Prostate gland (tissue), 2 donors: ENCODE measurements around the gene CD27. TPM values are rescaled to one million over a fixed set of nuclear protein-coding genes. Genes with fewer than 3 reads are reported as not detected.

Experiments used
- DNase-seq: peaks from one replicate; pipeline ENCODE4 v3.0.0-alpha.2; 2019; ENCODE audit warnings: low spot score
- H3K27ac ChIP-seq, 2 donors: fragments of 200-600 bp; sonication (generic); 2 replicates each; pipeline ENCODE4 v1.5.1; 2017 to 2019
- H3K27me3 ChIP-seq: fragments of 200-600 bp; sonication (generic); replicated peaks from 2 replicates; pipeline ENCODE4 v1.5.1; 2019; ENCODE audit not compliant: insufficient read depth
- H3K36me3 ChIP-seq, 2 donors: fragments of 200-600 bp; sonication (generic); 1 replicate in 1 of 2; 2 replicates in 1 of 2; pipeline versions ENCODE4 v1.5.1 to v1.8.1; 2017 to 2019
- H3K4me1 ChIP-seq: fragments of 200-600 bp; sonication (generic); replicated peaks from 2 replicates; pipeline ENCODE4 v1.5.1; 2019
- H3K4me3 ChIP-seq, 2 donors: fragments of 200-600 bp; sonication (generic); 2 replicates each; pipeline ENCODE4 v1.5.1; 2017 to 2019
- H3K9me3 ChIP-seq: fragments of 200-600 bp; sonication (generic); 2 replicates; pipeline ENCODE4 v1.5.1; 2017
- POLR2A ChIP-seq: fragments of 450-650 bp; IDR thresholded peaks from one replicate; pipeline ENCODE4 v1.6.1; 2016; ENCODE audit warnings: antibody characterized with exemption, mild to moderate bottlenecking
- POLR2AphosphoS5 ChIP-seq: sonication (generic); formaldehyde crosslinking; IDR thresholded peaks from one replicate; pipeline ENCODE4 v1.6.1; 2017; ENCODE audit warnings: antibody characterized with exemption
- WGBS: methylation state at CpG from one replicate; pipeline ENCODE4 v1.1.5; 2018; 5-methylcytosine and 5-hydroxymethylcytosine counted together
- intact Hi-C: fragments of 100-400 bp; cut with DNase I; formaldehyde crosslinking; loops from one replicate; pipeline ENCODE4 v1.14.2; 2022
- total RNA-seq, 2 donors: library from RNA; depleted of rRNA; stranded (reverse); fragments of >200 nt; gene quantifications; one replicate each; pipeline ENCODE4 v1.1.0, GENCODE V29; 2016
- TF ChIP-seq, protein P1 (sequence below), 4 experiments: fragments of 200-600 bp in 2 of 4; fragments of 450-650 bp in 2 of 4; sonication (generic) in 2 of 4; IDR thresholded peaks; 1 replicate in 3 of 4; 2 replicates in 1 of 4; pipeline ENCODE4 v1.5.1; 2016 to 2019; ENCODE audit warnings: antibody characterized with exemption in 4 of 4, mild to moderate bottlenecking in 2 of 4, moderate library complexity in 2 of 4

Gene CD27
- total RNA-seq, 2 donors from 2014 or later, result 1.5 to 2.5 TPM

GRCh38 chr12:6405963-6406362 lies 38.8 kb upstream of the CD27 start:
- Histone ChIP-seq H3K27ac (no peak overlapping the region), H3K36me3 (no peaks in the 10 kb centered on the region), H3K4me3 (no peak overlapping the region), H3K9me3 (no peaks in the 10 kb centered on the region), H3K4me1 (no peaks in the 10 kb centered on the region), H3K27me3 (no peaks in the 10 kb centered on the region)
- intact Hi-C loops, result no loop called here
- 65% methylated on average over 6 of the region's 6 CpGs for WGBS
- TF ChIP-seq, protein P1, sequence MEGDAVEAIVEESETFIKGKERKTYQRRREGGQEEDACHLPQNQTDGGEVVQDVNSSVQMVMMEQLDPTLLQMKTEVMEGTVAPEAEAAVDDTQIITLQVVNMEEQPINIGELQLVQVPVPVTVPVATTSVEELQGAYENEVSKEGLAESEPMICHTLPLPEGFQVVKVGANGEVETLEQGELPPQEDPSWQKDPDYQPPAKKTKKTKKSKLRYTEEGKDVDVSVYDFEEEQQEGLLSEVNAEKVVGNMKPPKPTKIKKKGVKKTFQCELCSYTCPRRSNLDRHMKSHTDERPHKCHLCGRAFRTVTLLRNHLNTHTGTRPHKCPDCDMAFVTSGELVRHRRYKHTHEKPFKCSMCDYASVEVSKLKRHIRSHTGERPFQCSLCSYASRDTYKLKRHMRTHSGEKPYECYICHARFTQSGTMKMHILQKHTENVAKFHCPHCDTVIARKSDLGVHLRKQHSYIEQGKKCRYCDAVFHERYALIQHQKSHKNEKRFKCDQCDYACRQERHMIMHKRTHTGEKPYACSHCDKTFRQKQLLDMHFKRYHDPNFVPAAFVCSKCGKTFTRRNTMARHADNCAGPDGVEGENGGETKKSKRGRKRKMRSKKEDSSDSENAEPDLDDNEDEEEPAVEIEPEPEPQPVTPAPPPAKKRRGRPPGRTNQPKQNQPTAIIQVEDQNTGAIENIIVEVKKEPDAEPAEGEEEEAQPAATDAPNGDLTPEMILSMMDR (IDR thresholded peaks at IDR 0.05), result no peak
- TF ChIP-seq POLR2A (no peak), POLR2AphosphoS5 (no peak)
- no peak for DNase-seq

- DNase-seq, result no peak
- intact Hi-C loops, result no loop called here
- 95% methylated on average over 10 of the region's 10 CpGs for WGBS
Measured at GRCh38 chr12:6407236-6407954, 37.4 kb upstream of the CD27 start.

GRCh38 chr12:6416596-6416995 lies 28.2 kb upstream of the CD27 start:
- Histone ChIP-seq H3K27me3 (no peaks in the 10 kb centered on the region), H3K27ac (no peak overlapping the region), H3K4me1 (no peaks in the 10 kb centered on the region), H3K9me3 (no peaks in the 10 kb centered on the region), H3K4me3 (no peak overlapping the region), H3K36me3 (no peaks in the 10 kb centered on the region)
- intact Hi-C loops, result no loop called here
- TF ChIP-seq POLR2A, result no peak
- no peak for TF ChIP-seq POLR2AphosphoS5
- TF ChIP-seq, protein P1 (IDR thresholded peaks at IDR 0.05), result no peak
- 90% methylated on average over 3 of the region's 3 CpGs for WGBS
- DNase-seq, result no peak

More at GRCh38 chr12:6407236-6407954, 37.4 kb upstream of the CD27 start:
- Histone ChIP-seq H3K4me1 (no peaks in the 10 kb centered on the region), H3K27ac (no peak overlapping the region), H3K36me3 (no peaks in the 10 kb centered on the region), H3K4me3 (no peak overlapping the region), H3K27me3 (no peaks in the 10 kb centered on the region), H3K9me3 (no peaks in the 10 kb centered on the region)
- TF ChIP-seq, protein P1 (IDR thresholded peaks at IDR 0.05), result no peak
- TF ChIP-seq POLR2A (no peak), POLR2AphosphoS5 (no peak)

- Histone ChIP-seq H3K4me3 (no peak overlapping the region), H3K27me3 (no peaks in the 10 kb centered on the region), H3K9me3 (no peaks in the 10 kb centered on the region), H3K4me1 (no peaks in the 10 kb centered on the region), H3K36me3 (no peaks in the 10 kb centered on the region), H3K27ac (no peak overlapping the region)
- 79% methylated on average over 6 of the region's 6 CpGs for WGBS
- TF ChIP-seq, protein P1 (IDR thresholded peaks at IDR 0.05), result no peak
- TF ChIP-seq POLR2A (no peak), POLR2AphosphoS5 (no peak)
- intact Hi-C loops, result no loop called here
- no peak for DNase-seq
Measured at GRCh38 chr12:6418796-6419195, 26.0 kb upstream of the CD27 start.

DNA sequence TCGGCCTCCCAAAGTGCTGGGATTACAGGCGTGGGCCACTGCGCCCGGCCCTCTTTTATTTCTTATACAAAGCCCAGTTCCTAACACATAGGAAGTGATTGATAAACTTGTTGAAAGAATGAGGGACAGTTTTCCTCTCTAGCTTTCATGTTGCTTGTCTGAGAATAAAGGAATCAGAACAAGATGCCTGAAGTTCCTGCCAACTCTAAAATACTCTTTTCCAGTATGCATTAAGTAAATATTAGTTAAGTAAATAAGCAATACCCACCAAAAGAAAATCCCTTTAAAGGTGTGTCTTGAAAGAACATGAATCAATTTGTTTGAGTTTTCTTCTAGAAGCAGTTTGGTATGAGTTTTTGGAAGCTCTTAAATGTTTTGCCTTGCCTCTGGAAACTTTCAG lies 24.4 kb upstream of the CD27 start:
- no peaks in the 10 kb centered on the region for H3K9me3 ChIP-seq
- TF ChIP-seq POLR2A (no peak), POLR2AphosphoS5 (no peak)
- TF ChIP-seq, protein P1 (IDR thresholded peaks at IDR 0.05), result no peak
- no peak overlapping the region for H3K4me3 ChIP-seq
- no peaks in the 10 kb centered on the region for H3K4me1 ChIP-seq
- 25% methylated on average over 4 of the region's 4 CpGs for WGBS
- no peak overlapping the region for H3K27ac ChIP-seq
- DNase-seq, result no peak
- H3K27me3 ChIP-seq, result no peaks in the 10 kb centered on the region
- no peaks in the 10 kb centered on the region for H3K36me3 ChIP-seq
- intact Hi-C loops, result loop anchor here (5.0 kb wide), 1 partner anchor 93 kb away; no protein-coding TSS in a partner anchor
